HG02588 (cell line): ENCODE data around the gene PTGIR.

Source experiments
- ATAC-seq: cut with Tn5 transposase; IDR thresholded peaks from one replicate; pipeline ENCODE4 v1.9.1; 2021; ENCODE audit warnings: mild to moderate bottlenecking, moderate library complexity; ENCODE audit not compliant: unreplicated experiment

Gene PTGIR

DNA sequence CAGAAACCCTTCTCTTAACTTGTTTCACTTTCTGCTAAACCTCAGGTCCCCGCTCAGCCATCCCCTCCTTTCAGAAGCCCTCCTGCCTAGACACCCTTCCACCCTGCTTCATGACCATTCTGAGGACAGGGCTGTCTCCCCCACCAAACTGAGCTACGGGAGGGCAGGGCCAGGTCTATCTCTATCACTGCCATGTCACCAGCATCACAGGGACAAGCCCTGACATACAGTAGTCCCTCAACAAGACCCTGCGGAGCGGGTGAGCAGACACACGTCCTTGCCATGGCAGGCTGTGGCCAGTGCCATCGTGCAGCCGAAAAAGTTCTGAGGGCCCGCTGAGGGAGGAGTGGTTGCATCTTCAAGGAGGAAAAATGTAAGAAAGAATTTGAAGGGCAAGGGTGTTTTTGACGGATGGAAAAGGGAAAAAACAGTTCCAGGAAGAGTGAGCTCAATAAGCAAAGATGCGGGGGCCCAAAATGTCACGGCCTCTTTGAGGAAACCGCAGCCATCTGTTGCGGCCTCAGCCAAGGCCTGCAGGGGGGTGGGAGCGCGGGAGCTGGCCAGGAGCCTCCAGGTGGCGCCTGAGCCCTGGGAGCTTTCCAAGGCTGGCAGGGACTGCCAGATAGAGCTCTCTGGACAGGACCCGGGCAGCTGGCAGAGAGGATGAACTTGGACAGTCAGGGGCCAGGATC, 8.1 kb downstream of the PTGIR start:
- no peak for ATAC-seq

DNA sequence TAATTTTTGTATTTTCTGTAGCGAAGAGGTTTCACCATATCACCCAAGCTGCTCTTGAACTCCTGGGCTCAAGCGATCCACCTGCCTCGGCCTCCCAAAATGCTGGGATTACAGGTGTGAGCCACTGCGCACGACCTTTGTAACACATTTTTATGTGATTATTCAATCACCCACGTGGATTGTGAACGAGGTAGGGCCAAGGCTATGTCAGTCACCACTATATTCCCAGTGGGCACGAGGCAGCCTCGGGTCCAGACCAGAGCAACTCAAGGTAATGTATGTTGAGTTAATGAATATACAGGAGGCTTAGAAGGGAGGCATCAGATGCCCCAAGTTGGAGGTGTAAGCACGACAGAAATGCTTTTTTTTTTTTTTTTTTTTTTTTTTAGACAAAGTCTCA, 8.9 kb downstream of the PTGIR start:
- no peak for ATAC-seq

DNA sequence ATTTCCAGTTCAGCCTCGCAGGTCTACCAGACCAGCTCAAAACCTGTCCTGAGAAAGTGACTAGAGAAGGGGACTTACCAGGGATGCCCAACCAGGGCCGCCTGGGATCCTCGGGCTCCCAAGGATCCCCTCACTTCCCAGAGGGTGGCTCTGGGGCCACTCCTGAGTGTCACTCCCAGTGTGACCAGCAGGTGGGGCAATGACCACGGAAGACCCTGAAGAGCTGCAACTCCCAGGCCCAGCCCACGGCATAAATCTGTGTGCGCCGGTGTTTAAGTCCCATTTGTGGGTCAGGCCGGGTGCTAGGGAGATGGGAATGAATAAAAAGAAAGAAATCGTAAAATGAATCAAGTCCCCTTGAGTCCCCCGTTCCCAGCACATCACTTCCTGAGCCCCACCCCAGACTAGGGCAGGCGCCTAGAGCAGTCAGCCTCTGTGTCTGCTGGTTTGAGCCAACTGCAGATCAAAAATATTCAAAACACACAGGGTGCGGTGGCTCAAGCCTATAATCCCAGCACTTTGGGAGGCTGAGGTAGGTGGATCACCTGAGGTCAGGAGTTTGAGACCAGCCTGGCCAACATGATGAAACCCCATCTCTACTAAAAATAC, 10.7 kb downstream of the PTGIR start:
- no peak for ATAC-seq

DNA sequence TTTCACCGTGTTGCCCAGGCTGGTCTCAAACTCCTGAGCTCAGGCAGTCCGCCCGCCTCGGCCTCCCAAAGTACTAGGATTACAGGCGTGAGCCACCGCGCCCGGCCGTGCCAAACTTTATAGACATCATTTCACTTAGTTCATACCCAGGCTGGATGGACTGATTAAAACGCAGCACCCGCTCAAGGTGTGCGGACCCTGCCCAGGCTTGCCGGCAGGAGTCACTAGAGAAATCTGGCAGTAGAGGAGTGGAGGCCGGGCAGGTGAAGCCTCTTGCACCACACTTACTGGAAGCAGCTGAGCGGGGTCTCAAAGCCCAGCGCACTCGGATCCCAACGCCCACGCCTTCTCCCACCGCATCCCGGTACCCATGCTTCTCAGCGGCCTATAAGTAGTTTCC, 11.4 kb downstream of the PTGIR start:
- no peak for ATAC-seq

DNA sequence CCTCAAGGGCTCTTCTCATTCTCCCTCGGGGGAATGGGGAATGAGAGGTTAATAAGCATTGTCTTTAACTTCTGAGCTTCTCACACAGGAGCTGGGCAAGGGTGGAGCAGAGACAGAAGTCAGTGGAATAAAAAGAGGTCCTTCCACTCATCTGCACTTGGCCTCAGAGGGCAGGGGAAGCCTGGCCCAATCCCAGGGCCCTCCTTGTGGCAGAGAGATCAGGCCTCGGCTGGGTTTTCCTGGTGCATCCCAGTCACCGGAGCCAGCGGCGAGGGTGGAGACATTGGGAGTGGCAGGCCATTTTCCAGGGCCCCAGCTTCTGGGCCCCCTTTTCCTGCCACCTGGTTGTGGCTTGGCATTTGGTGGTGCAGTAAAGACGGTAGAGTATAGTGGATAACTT, 13.1 kb downstream of the PTGIR start:
- no peak for ATAC-seq

DNA sequence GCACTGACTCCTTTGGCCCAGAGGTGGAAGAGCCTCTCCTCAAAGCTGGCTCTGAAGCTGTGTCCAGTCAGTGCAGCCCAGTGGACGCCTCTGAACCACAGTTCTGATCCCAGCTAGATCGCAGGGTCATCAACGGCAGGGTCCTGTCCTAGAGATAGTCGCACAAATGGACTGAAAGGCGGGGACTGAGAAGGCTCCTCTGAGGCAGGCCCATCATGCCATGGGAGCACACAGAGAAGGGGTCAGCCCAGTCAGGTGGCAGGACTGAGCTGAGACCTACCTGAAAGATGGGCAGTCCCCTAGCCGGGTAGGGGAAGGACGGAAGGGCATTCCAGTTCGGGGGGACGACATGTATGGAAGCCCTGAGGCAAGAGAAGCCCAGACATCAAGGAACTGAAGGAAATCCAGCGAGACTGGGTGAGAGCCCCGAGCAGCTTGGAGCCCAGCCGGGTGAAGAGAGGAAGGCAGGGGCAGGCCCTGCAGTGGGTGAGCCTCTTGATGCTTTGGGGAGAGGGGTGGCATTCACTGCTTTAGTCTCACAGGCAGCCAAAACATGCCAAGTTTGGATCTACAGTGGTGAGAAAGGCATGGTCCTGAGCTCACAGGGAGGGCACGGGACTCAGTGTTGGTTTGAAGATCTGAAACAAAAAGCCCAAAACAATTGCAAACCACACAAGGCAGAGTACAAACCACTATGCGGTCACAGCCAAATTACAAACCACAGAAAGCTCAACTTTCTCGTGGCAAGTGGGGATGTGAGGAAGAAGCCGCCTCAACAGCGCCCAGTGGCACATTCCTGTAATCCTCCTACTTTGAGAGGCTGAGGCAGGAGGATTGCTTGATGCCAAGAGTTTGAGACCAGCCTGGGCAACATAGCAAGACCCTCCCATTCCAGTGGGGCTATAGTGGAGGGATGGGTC, 13.8 kb downstream of the PTGIR start:
- ATAC-seq = no peak

DNA sequence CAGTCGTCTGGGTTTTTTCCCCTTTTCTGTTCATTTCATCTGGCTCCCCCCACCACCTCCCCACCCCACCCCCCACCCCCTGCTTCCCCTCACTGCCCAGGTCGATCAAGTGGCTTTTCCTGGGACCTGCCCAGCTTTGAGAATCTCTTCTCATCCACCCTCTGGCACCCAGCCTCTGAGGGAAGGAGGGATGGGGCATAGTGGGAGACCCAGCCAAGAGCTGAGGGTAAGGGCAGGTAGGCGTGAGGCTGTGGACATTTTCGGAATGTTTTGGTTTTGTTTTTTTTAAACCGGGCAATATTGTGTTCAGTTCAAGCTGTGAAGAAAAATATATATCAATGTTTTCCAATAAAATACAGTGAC, 14.5 kb downstream of the PTGIR start:
- no peak for ATAC-seq

DNA sequence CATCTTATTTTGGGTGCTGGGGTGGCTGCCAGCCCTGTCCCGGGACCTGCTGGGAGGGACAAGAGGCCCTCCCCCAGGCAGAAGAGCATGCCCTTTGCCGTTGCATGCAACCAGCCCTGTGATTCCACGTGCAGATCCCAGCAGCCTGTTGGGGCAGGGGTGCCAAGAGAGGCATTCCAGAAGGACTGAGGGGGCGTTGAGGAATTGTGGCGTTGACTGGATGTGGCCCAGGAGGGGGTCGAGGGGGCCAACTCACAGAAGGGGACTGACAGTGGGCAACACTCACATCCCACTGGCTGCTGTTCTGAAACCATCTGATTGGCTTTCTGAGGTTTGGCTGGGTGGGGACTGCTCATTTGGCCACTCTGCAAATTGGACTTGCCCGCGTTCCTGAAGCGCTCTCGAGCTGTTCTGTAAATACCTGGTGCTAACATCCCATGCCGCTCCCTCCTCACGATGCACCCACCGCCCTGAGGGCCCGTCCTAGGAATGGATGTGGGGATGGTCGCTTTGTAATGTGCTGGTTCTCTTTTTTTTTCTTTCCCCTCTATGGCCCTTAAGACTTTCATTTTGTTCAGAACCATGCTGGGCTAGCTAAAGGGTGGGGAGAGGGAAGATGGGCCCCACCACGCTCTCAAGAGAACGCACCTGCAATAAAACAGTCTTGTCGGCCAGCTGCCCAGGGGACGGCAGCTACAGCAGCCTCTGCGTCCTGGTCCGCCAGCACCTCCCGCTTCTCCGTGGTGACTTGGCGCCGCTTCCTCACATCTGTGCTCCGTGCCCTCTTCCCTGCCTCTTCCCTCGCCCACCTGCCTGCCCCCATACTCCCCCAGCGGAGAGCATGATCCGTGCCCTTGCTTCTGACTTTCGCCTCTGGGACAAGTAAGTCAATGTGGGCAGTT, 15.1 kb downstream of the PTGIR start:
- no peak for ATAC-seq

DNA sequence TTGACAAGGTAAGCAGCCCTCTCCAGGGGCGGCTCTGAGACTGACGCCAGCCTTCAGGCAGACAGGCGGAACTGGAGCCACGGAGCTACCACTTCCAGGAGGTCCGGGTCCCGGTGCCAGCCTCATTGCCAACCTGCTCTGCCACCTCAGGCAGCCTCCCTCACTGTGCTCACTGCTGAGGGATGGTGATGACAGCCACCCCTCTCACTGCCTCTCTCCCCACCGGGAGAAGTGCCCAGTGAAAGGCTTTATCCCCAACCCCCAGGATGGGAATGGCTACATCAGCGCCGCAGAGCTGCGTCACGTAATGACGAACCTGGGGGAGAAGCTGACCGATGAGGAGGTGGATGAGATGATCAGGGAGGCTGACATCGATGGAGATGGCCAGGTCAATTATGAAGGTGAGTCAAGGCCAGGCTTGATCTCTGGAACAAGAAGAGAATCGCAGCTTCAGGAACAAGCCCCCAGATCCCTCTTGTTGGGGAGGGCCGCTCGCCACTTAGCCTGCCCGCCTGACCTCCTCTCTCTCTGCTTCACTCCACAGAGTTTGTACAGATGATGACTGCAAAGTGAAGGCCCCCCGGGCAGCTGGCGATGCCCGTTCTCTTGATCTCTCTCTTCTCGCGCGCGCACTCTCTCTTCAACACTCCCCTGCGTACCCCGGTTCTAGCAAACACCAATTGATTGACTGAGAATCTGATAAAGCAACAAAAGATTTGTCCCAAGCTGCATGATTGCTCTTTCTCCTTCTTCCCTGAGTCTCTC, 16.1 kb downstream of the PTGIR start:
- ATAC-seq = no peak

DNA sequence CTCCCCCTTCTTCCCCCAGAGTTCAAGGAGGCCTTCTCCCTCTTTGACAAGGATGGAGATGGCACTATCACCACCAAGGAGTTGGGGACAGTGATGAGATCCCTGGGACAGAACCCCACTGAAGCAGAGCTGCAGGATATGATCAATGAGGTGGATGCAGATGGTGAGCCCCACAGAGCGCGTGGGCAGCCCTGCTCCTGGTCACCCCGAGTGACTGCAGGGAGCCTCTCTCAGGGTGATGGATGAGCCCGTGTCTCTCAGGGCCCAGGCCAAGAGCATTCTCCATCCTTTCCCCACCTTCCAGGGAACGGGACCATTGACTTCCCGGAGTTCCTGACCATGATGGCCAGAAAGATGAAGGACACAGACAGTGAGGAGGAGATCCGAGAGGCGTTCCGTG, 16.7 kb downstream of the PTGIR start:
- ATAC-seq = no peak

DNA sequence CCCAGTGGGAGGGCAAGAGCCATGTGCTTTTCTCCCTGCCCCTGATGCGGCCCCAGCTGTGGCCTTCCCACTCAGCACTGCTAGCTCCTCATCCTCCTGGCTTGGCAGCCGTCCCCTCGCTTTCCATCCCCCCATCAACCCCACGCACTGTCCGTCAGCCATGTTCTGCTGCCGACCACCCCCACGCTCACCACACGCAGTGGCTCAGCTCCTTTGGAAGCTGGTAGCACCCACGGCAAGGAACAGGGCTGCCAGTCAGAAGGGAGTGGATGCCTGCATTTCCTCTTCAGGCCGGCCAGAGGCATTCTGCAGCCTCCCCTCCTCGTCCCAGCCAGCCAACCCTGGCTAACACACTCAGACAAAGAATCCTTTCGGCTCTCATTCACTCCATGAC, 17.4 kb downstream of the PTGIR start:
- ATAC-seq = no peak

DNA sequence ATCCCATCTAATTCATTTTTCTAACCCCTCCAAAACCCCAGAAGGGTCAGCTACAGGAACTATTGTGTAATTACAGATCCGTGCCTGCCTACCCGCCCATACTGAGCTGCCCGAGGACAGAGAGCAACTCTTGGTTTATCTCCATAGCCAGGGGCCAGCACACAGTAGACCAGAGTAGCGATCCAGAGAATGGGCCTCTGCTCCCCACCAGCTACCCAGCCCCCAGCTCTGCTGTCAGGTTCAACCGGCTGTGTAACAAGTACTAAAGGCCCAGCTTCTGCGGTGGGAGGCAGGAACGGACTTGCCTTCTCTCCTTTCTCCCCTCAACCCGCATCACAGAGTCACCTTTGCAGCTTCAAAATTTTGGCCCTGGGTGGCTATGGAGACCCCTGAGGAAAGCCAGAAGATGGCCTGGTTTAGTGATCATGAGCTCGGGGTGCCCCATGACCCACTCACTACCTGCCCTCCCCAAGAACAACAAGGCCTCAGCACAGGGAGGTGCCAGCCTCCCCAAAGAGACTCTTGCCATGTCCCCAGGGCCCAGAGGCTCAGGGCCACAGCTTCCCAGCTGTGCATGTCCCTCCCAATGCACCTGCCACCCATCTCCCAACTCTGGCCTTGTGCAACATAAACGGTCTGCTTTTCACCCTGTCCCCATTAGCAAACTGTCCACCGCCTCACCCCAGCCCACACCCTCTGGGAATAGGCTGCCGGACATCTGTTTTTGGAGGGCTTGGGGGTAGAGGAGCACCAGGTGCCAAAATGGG, 18.0 kb downstream of the PTGIR start:
- no peak for ATAC-seq

DNA sequence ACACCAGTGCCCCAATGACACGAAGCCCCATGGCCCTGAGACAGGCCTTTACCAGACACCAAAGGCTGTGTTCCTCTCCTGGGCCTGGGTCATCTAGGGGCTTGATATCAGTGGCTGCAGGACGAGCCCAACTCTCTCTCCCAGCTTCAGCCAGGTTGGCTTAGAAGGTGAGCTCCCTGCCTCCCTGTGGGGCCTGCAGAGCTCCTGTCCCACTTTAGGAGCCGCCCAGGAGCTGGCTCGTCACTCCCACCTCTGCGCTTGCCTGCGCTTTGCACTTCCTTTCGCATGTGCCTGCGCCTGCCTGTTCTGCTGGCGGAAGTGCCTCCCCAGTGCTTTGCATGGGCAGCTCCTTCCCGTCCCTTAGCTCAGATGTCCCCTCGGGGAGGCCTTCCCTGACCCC, 18.9 kb downstream of the PTGIR start:
- no peak for ATAC-seq

DNA sequence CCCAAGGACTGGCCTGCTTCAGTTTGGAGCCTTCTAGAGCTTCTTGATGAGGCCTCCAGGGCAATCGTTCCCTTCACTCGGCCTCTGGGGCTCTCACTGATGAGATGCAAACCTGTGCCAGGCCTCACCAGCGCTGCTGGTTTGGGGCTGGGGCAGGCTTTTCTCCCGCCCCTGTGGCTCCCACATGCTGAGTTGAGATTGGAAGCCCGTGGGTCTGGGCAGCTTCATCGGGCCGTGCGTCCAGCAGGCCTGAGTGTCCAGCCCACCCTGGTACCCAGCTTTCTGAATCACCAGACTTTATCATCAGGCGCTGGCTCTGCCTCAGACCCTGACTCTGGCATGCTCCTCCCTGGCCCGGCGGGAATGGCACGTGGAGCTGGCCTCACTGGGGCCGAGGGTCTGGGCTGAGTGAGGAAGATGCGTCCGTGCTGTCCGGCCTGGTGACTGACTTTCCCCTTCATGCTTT, 19.5 kb downstream of the PTGIR start:
- no peak for ATAC-seq

DNA sequence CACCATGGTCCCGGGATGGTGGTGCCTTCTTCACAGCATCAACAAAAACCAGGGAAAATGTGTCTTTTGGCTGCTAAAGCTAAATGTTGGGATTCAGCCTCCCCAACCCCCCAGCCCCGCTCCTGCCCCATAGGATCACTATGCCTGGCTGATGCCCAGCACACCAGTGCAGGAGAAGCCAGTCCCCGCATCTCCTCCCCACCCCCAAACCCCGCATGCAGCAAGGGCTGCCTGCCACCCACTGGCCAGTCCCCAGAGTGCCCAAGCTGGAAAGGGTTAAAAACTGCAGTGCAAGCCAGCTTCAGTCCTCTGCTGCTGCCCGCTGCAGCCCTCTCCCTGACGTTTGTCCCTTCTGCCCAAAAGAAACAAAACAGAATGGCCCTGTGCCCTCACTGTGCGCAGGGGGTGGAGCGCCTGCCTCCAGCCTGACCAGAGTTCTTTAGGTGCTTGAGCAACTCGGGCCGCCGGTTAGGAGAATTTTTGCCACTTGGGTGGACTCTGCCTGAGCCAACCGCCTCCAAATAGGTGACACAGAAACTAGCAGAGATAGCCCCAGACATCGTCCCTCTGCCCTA, 20.0 kb downstream of the PTGIR start:
- no peak for ATAC-seq

DNA sequence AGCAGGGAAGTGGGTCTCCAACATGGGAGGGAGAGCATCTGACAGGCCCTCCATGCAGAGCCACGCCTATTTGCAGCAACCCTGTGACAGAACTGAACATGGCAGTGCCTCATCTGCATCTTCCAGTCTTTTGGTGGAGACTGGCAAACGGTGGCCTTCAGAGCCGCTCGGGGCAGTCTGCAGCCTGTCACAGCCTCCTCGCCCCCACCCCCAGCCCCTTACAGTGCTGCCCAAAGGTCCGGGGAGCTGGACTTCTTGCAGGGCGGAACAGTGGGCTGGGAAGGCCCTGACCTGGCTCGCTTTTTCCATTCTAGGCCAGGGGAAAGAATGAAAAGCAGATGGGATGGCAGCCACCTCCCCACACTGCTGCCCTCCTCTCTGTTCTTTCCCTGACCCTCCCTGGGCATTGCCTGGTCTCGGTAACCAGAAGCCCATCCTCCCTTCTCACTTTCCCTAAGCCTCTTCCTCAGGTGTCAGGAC, 21.1 kb downstream of the PTGIR start:
- no peak for ATAC-seq

DNA sequence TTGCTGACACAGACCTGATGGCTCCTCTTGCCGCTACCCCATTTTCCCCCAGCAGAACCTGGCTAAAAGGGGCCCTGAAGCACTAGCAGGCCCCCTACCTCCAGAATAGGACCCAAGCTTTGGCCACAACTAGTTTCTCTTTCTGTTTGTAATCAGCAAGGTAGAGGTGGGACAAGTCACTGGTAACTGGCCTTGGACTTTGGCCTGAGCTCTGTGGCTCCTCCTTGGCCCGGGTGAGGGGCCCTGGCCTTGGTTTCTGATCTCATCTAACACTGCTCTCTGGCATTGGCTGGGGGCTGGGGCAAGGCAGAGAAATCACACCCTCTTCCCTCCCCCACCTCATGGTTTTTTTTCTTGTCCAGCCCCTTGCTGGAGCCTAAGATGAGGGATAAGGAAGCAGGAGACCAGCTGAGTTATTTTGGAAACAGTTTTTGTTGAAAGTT, 21.7 kb downstream of the PTGIR start:
- no peak for ATAC-seq

DNA sequence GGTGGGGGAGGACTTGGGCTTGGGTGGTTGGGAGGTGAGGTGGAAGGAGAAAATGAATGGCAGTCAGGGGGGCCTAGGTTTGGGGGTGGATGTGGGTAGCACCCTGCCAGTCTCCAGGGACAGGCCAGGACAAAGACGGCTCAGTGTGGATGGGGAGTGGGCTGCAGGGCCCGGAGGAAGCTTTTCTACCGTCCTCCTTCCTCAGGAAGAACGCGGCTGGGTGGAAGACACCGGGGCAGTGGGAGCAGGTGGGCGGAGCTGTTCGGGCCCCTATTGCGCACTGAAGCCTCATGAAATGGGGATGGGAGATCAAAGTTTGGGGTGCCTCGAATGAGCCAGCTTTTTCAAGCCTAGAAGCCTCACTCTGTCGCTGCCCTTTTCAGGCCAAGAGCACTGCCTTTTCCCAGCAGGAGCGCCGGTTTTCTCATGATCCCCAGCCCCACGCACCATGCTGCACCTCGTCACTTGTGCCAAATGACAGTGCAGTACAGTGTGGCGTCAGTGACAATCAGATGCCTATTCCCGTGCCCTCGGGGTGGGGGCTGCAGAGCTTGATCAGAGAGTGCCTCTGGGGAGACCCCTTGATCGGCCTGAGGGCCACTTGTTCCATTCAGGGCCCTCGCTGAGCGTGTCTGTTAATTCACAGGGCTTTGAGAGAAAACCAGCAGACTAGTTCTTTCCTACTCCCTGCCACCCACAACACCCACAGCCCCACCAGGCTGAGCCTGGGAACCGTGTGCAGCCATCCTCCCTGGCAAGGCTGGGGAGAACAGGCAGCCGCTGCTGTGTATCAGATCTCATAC, 22.3 kb downstream of the PTGIR start:
- ATAC-seq = no peak
